ACC112 (cell line): ENCODE results near the gene GRPR.
"Not testable (repeated sequence)": the region's sequence is repeated elsewhere in the genome, so short reads cannot be mapped to it uniquely, and the experiment has no call there.

Experiments
- H2AFZ ChIP-seq: fragments of 200-600 bp; sonication (generic); one replicate; pipeline ENCODE4 v1.6.0; 2017; ENCODE audit warnings: antibody characterized with exemption, low read length; ENCODE audit not compliant: unreplicated experiment
- H3K27ac ChIP-seq: fragments of 200-600 bp; sonication (generic); 2 replicates; pipeline ENCODE4 v1.5.1; 2014; ENCODE audit warnings: low read depth, mild to moderate bottlenecking, antibody characterized with exemption, low read length, moderate library complexity
- H3K27me3 ChIP-seq: fragments of 200-600 bp; sonication (generic); 2 replicates; pipeline ENCODE4 v1.6.1; 2014; ENCODE audit warnings: mild to moderate bottlenecking, antibody characterized with exemption, low read length, moderate library complexity, mixed read lengths; ENCODE audit not compliant: insufficient read depth
- H3K36me3 ChIP-seq: fragments of 200-600 bp; sonication (generic); 2 replicates; pipeline ENCODE4 v1.6.1; 2016; ENCODE audit warnings: mild to moderate bottlenecking, antibody characterized with exemption, low read length, moderate library complexity, mixed read lengths; ENCODE audit not compliant: insufficient read depth
- H3K4me1 ChIP-seq: fragments of 200-600 bp; sonication (generic); one replicate; pipeline ENCODE4 v1.6.1; 2016; ENCODE audit warnings: low read length, mixed read lengths; ENCODE audit not compliant: insufficient read depth, unreplicated experiment, control insufficient read depth
- H3K4me3 ChIP-seq: fragments of 200-600 bp; sonication (generic); 2 replicates; pipeline ENCODE4 v1.5.1; 2014; ENCODE audit warnings: mild to moderate bottlenecking, low read depth, low read length
- H3K79me2 ChIP-seq: fragments of 200-600 bp; sonication (generic); one replicate; pipeline ENCODE4 v1.6.0; 2016; ENCODE audit warnings: low read length; ENCODE audit not compliant: control insufficient read depth, unreplicated experiment, insufficient read depth

Gene GRPR

GRCh38 chrX:16175329-16176061, 52.1 kb downstream of the GRPR start:
- Histone ChIP-seq H3K4me1 (no peaks in the 10 kb centered on the region), H3K27ac (no peak overlapping the region), H3K4me3 (no peak overlapping the region), H3K36me3 (no peaks in the 10 kb centered on the region), H2AFZ (no peak overlapping the region), H3K27me3 (no peaks in the 10 kb centered on the region), H3K79me2 (no peaks in the 10 kb centered on the region)

- Histone ChIP-seq H3K36me3 (no peaks in the 10 kb centered on the region), H3K27ac (no peak overlapping the region), H3K27me3 (no peaks in the 10 kb centered on the region), H3K4me3 (no peak overlapping the region), H3K79me2 (no peaks in the 10 kb centered on the region), H3K4me1 (no peaks in the 10 kb centered on the region), H2AFZ (no peak overlapping the region)
Observed at GRCh38 chrX:16177260-16177659, 53.9 kb downstream of the GRPR start.

GRCh38 chrX:16183843-16184242, 60.5 kb downstream of the GRPR start:
- not testable (repeated sequence) for H3K27me3 ChIP-seq, H3K4me3 ChIP-seq, H3K27ac ChIP-seq, H2AFZ ChIP-seq, H3K36me3 ChIP-seq, H3K79me2 ChIP-seq
- H3K4me1 ChIP-seq: peaks cover 21% of the 10 kb centered on the region

- Histone ChIP-seq H3K79me2 (no peaks in the 10 kb centered on the region), H3K4me1 (peaks cover 21% of the 10 kb centered on the region), H3K27ac (peak overlapping the region; percentile 57), H3K36me3 (no peaks in the 10 kb centered on the region), H3K4me3 (no peak overlapping the region), H3K27me3 (no peaks in the 10 kb centered on the region), H2AFZ (peak overlapping the region; percentile 78)
Observed at GRCh38 chrX:16185725-16186136, 62.4 kb downstream of the GRPR start.

- Histone ChIP-seq H2AFZ (no peak overlapping the region), H3K27ac (peak overlapping the region; percentile 43; the same call in 1 of the 2 replicates), H3K27me3 (no peaks in the 10 kb centered on the region), H3K4me3 (no peak overlapping the region), H3K4me1 (peaks cover 21% of the 10 kb centered on the region), H3K36me3 (no peaks in the 10 kb centered on the region), H3K79me2 (no peaks in the 10 kb centered on the region)
Observed at GRCh38 chrX:16186380-16187007, 63.1 kb downstream of the GRPR start.

- H3K27me3 ChIP-seq: no peaks in the 10 kb centered on the region
- no peak overlapping the region for H2AFZ ChIP-seq
Observed at GRCh38 chrX:16187024-16187760, 63.8 kb downstream of the GRPR start.

GRCh38 chrX:16188687-16189086, 65.3 kb downstream of the GRPR start:
- Histone ChIP-seq H3K36me3 (no peaks in the 10 kb centered on the region), H3K4me1 (peaks cover 21% of the 10 kb centered on the region), H3K27ac (no peak overlapping the region), H2AFZ (no peak overlapping the region), H3K79me2 (no peaks in the 10 kb centered on the region), H3K4me3 (no peak overlapping the region), H3K27me3 (no peaks in the 10 kb centered on the region)

More at GRCh38 chrX:16187024-16187760, 63.8 kb downstream of the GRPR start:
- H3K79me2 ChIP-seq: no peaks in the 10 kb centered on the region
- H3K36me3 ChIP-seq: no peaks in the 10 kb centered on the region
- no peak overlapping the region for H3K27ac ChIP-seq
- H3K4me1 ChIP-seq: peaks cover 21% of the 10 kb centered on the region
- no peak overlapping the region for H3K4me3 ChIP-seq

GRCh38 chrX:16191605-16192004, 68.2 kb downstream of the GRPR start:
- Histone ChIP-seq H3K27ac (no peak overlapping the region), H3K79me2 (no peaks in the 10 kb centered on the region), H3K36me3 (no peaks in the 10 kb centered on the region), H3K4me1 (peaks cover 10% of the 10 kb centered on the region), H3K27me3 (no peaks in the 10 kb centered on the region), H2AFZ (no peak overlapping the region), H3K4me3 (no peak overlapping the region)

GRCh38 chrX:16196829-16197228, 73.5 kb downstream of the GRPR start:
- H3K4me3 ChIP-seq: no peak overlapping the region
- no peaks in the 10 kb centered on the region for H3K79me2 ChIP-seq
- H3K27me3 ChIP-seq: no peaks in the 10 kb centered on the region
- H2AFZ ChIP-seq: no peak overlapping the region
- peaks cover 9% of the 10 kb centered on the region for H3K4me1 ChIP-seq
- no peaks in the 10 kb centered on the region for H3K36me3 ChIP-seq
- no peak overlapping the region for H3K27ac ChIP-seq

- H3K27ac ChIP-seq: no peak overlapping the region
- H3K4me3 ChIP-seq: no peak overlapping the region
Observed at GRCh38 chrX:16199343-16199742, 76.0 kb downstream of the GRPR start.

More at GRCh38 chrX:16199343-16199742, 76.0 kb downstream of the GRPR start:
- no peak overlapping the region for H2AFZ ChIP-seq
- H3K4me1 ChIP-seq: peaks cover 9% of the 10 kb centered on the region
- no peaks in the 10 kb centered on the region for H3K79me2 ChIP-seq
- no peaks in the 10 kb centered on the region for H3K36me3 ChIP-seq
- peaks cover 3% of the 10 kb centered on the region; the same call in 1 of the 2 replicates for H3K27me3 ChIP-seq
